Limb (tissue), 2 donors: ENCODE measurements around the gene BRWD1.

ENCODE experiments used
- DNase-seq, 2 donors: peaks; one replicate each; pipeline ENCODE4 v3.0.0-alpha.2; 2016; ENCODE audit errors: extremely low spot score in 2 of 2

The BRWD1 gene

GRCh38 chr21:39327727-39328126 is 14.3 kb upstream of the BRWD1 start:
- DNase-seq, result no peak

- no peak for DNase-seq
Measured at GRCh38 chr21:39326607-39327307, 13.3 kb upstream of the BRWD1 start.

GRCh38 chr21:39325458-39325857 is 12.0 kb upstream of the BRWD1 start:
- no peak for DNase-seq

GRCh38 chr21:39321424-39321823 is 8.0 kb upstream of the BRWD1 start:
- no peak for DNase-seq

- DNase-seq, result no peak
Measured at GRCh38 chr21:39319814-39320332, 6.4 kb upstream of the BRWD1 start.

- DNase-seq, result peak in 1 of 2 donors; percentile 9
Measured at GRCh38 chr21:39319251-39319756, 5.9 kb upstream of the BRWD1 start.

- no peak for DNase-seq
Measured at GRCh38 chr21:39318091-39318959, 4.9 kb upstream of the BRWD1 start.

- no peak for DNase-seq
Measured at GRCh38 chr21:39317134-39318090, 4.0 kb upstream of the BRWD1 start.

- no peak for DNase-seq
Measured at GRCh38 chr21:39316729-39317128, 3.3 kb upstream of the BRWD1 start.

GRCh38 chr21:39315603-39316445 is 2.4 kb upstream of the BRWD1 start:
- DNase-seq, result no peak

GRCh38 chr21:39314143-39315027 is 953 bp upstream of the BRWD1 start:
- DNase-seq, result peak in 1 of 2 donors; percentile 69

- peak in 1 of 2 donors; percentile 6 for DNase-seq
Measured at GRCh38 chr21:39313042-39313570, 326 bp downstream of the BRWD1 start.

GRCh38 chr21:39312112-39313041 is 1.1 kb downstream of the BRWD1 start:
- DNase-seq, result peak; percentile 94 to 97

GRCh38 chr21:39311164-39311563 is 2.3 kb downstream of the BRWD1 start:
- no peak for DNase-seq

- DNase-seq, result no peak
Measured at GRCh38 chr21:39307466-39307865, 6.0 kb downstream of the BRWD1 start.

GRCh38 chr21:39300587-39300986 is 12.8 kb downstream of the BRWD1 start:
- DNase-seq, result no peak

GRCh38 chr21:39296891-39297290 is 16.5 kb downstream of the BRWD1 start:
- no peak for DNase-seq

- DNase-seq, result no peak
Measured at GRCh38 chr21:39288987-39289386, 24.4 kb downstream of the BRWD1 start.
